GM03348 (cell line): Measurements from ENCODE around the gene SLC18A3.

ENCODE experiments used
- DNase-seq: peaks from one replicate; pipeline ENCODE4 v3.0.0; 2012; ENCODE audit warnings: low spot score

SLC18A3 gene

GRCh38 chr10:49610114-49610457 lies at the start of gene SLC18A3:
Gene SLC18A3, plus strand, starts transcription at chr10:49610310. Its CDS starts 431 bp downstream, at chr10:49610741.
- DNase-seq = no peak

GRCh38 chr10:49560526-49560925 lies 49.6 kb upstream of the SLC18A3 start:
- DNase-seq = no peak

GRCh38 chr10:49562893-49563292 lies 47.2 kb upstream of the SLC18A3 start:
- peak; percentile 61 for DNase-seq

- no peak for DNase-seq
These were observed 45.6 kb upstream of the SLC18A3 start for GRCh38 chr10:49564461-49565009.

GRCh38 chr10:49567810-49568209 lies 42.3 kb upstream of the SLC18A3 start:
- DNase-seq = no peak

- peak; percentile 70 for DNase-seq
These were observed 41.9 kb upstream of the SLC18A3 start for GRCh38 chr10:49568235-49568634.

- peak; percentile 62 for DNase-seq
These were observed 41.0 kb upstream of the SLC18A3 start for GRCh38 chr10:49569031-49569631.

GRCh38 chr10:49571388-49571787 lies 38.7 kb upstream of the SLC18A3 start:
- no peak for DNase-seq

GRCh38 chr10:49572594-49573114 lies 37.5 kb upstream of the SLC18A3 start:
- no peak for DNase-seq

GRCh38 chr10:49575489-49576072 lies 34.5 kb upstream of the SLC18A3 start:
- no peak for DNase-seq

GRCh38 chr10:49577182-49577925 lies 32.8 kb upstream of the SLC18A3 start:
- DNase-seq = no peak

GRCh38 chr10:49578392-49578791 lies 31.7 kb upstream of the SLC18A3 start:
- no peak for DNase-seq

GRCh38 chr10:49579621-49580020 lies 30.5 kb upstream of the SLC18A3 start:
- DNase-seq = peak; percentile 40

GRCh38 chr10:49585387-49585786 lies 24.7 kb upstream of the SLC18A3 start:
- no peak for DNase-seq

- no peak for DNase-seq
These were observed 22.1 kb upstream of the SLC18A3 start for GRCh38 chr10:49587981-49588380.

- peak; percentile 86 for DNase-seq
These were observed 17.2 kb upstream of the SLC18A3 start for GRCh38 chr10:49592726-49593563.

- no peak for DNase-seq
These were observed 16.6 kb upstream of the SLC18A3 start for GRCh38 chr10:49593564-49593875.

GRCh38 chr10:49593998-49594397 lies 16.1 kb upstream of the SLC18A3 start:
- DNase-seq = no peak

GRCh38 chr10:49594594-49594993 lies 15.5 kb upstream of the SLC18A3 start:
- peak; percentile 88 for DNase-seq

- no peak for DNase-seq
These were observed 15.0 kb upstream of the SLC18A3 start for GRCh38 chr10:49595003-49595712.

GRCh38 chr10:49595713-49596492 lies 14.2 kb upstream of the SLC18A3 start:
- DNase-seq = no peak
